Activated B cell treated with CpG ODN at 0.5 μM for 24 hours (primary cell): ENCODE measurements around the gene DST. TPM values are rescaled to one million over a fixed set of nuclear protein-coding genes. Genes with fewer than 3 reads are reported as not detected.

Experiments used
- ATAC-seq: fragments of 200-7000 bp; cut with Tn5 transposase; one replicate; pipeline ENCODE4 v1.10.0; 2021; ENCODE audit warnings: low read depth, mild to moderate bottlenecking, moderate library complexity
- CTCF ChIA-PET: fragments of 350-600 bp; sonication (Branson Sonifier 250); formaldehyde crosslinking; loops from one replicate; lab custom pipeline; 2021; ENCODE audit warnings: antibody characterized with exemption; lab: Charles Lee
- POLR2A ChIA-PET: fragments of 350-600 bp; sonication (Branson Sonifier 250); formaldehyde crosslinking; loops from one replicate; lab custom pipeline; 2021; ENCODE audit warnings: antibody characterized with exemption; lab: Charles Lee
- DNase-seq: peaks from one replicate; pipeline ENCODE4 v3.0.0; 2022
- H3K27ac Mint-ChIP-seq: one replicate; pipeline ENCODE4 v1.8.0; 2020; ENCODE audit warnings: mixed read lengths
- H3K27me3 Mint-ChIP-seq: one replicate; pipeline ENCODE4 v1.8.0; 2021; ENCODE audit warnings: mixed read lengths
- H3K36me3 Mint-ChIP-seq: one replicate; pipeline ENCODE4 v1.8.0; 2021; ENCODE audit warnings: low read depth, mixed read lengths
- H3K4me1 Mint-ChIP-seq: one replicate; pipeline ENCODE4 v1.8.0; 2021; ENCODE audit warnings: mixed read lengths
- H3K4me3 Mint-ChIP-seq: one replicate; pipeline ENCODE4 v1.8.0; 2020; ENCODE audit warnings: mild to moderate bottlenecking, mixed read lengths
- H3K9me3 Mint-ChIP-seq: one replicate; pipeline ENCODE4 v1.8.0; 2020; ENCODE audit warnings: mixed read lengths
- CTCF ChIP-seq: fragments of 200-600 bp; IDR thresholded peaks from one replicate; pipeline ENCODE4 v1.8.0; 2022; ENCODE audit warnings: antibody characterized with exemption, mild to moderate bottlenecking
- intact Hi-C: fragments of 100-400 bp; cut with micrococcal nuclease; formaldehyde crosslinking; loops from one replicate; pipeline ENCODE4 v1.15.1; 2024
- total RNA-seq: library from RNA; stranded (reverse); gene quantifications from 2 replicates; pipeline ENCODE4 v1.2.3, GENCODE V29; 2022

DST gene
- total RNA-seq, 1 donor from 2014 or later, result 1.3 TPM

GRCh38 chr6:56456785-56457184, 185.9 kb downstream of the DST start:
- H3K27ac Mint-ChIP-seq, result no peak overlapping the region
- no peaks in the 10 kb centered on the region for H3K9me3 Mint-ChIP-seq
- CTCF ChIA-PET, result no interaction called here
- H3K4me3 Mint-ChIP-seq, result no peak overlapping the region
- POLR2A ChIA-PET, result no interaction called here
- intact Hi-C loops, result no loop called here
- no peaks in the 10 kb centered on the region for H3K27me3 Mint-ChIP-seq
- ATAC-seq, result no peak
- no peak for DNase-seq
- no peaks in the 10 kb centered on the region for H3K36me3 Mint-ChIP-seq
- H3K4me1 Mint-ChIP-seq, result no peaks in the 10 kb centered on the region
- no peak for TF ChIP-seq CTCF

- Mint-ChIP-seq H3K36me3 (no peaks in the 10 kb centered on the region), H3K9me3 (no peaks in the 10 kb centered on the region), H3K27me3 (no peaks in the 10 kb centered on the region), H3K4me3 (no peak overlapping the region), H3K27ac (no peak overlapping the region), H3K4me1 (no peaks in the 10 kb centered on the region)
- DNase-seq (no peak), ATAC-seq (no peak)
- intact Hi-C loops, result no loop called here
- no peak for TF ChIP-seq CTCF
- POLR2A ChIA-PET, result no interaction called here
- CTCF ChIA-PET, result no interaction called here
These were observed 191.6 kb downstream of the DST start for GRCh38 chr6:56450882-56451739.

- CTCF ChIA-PET, result no interaction called here
- POLR2A ChIA-PET, result no interaction called here
- no peak for TF ChIP-seq CTCF
These were observed 192.3 kb downstream of the DST start for GRCh38 chr6:56450376-56450775.

GRCh38 chr6:56448046-56448445, 194.6 kb downstream of the DST start:
- ChIA-PET POLR2A (no interaction called here), CTCF (no interaction called here)
- H3K27me3 Mint-ChIP-seq, result no peaks in the 10 kb centered on the region
- ATAC-seq (no peak), DNase-seq (no peak)
- H3K4me1 Mint-ChIP-seq, result no peaks in the 10 kb centered on the region
- no peak overlapping the region for H3K4me3 Mint-ChIP-seq
- no peaks in the 10 kb centered on the region for H3K9me3 Mint-ChIP-seq
- no peaks in the 10 kb centered on the region for H3K36me3 Mint-ChIP-seq
- no peak overlapping the region for H3K27ac Mint-ChIP-seq
- intact Hi-C loops, result no loop called here
- no peak for TF ChIP-seq CTCF

More at GRCh38 chr6:56450376-56450775, 192.3 kb downstream of the DST start:
- no peak overlapping the region for H3K4me3 Mint-ChIP-seq
- H3K27ac Mint-ChIP-seq, result no peak overlapping the region
- no peak for DNase-seq
- H3K27me3 Mint-ChIP-seq, result no peaks in the 10 kb centered on the region
- H3K9me3 Mint-ChIP-seq, result no peaks in the 10 kb centered on the region
- intact Hi-C loops, result no loop called here
- H3K36me3 Mint-ChIP-seq, result no peaks in the 10 kb centered on the region
- no peaks in the 10 kb centered on the region for H3K4me1 Mint-ChIP-seq
- ATAC-seq, result no peak

- intact Hi-C loops, result no loop called here
- Mint-ChIP-seq H3K27me3 (no peaks in the 10 kb centered on the region), H3K4me3 (no peak overlapping the region), H3K4me1 (no peaks in the 10 kb centered on the region), H3K9me3 (peaks cover 2% of the 10 kb centered on the region), H3K27ac (no peak overlapping the region), H3K36me3 (no peaks in the 10 kb centered on the region)
- ATAC-seq (no peak), DNase-seq (no peak)
- ChIA-PET CTCF (no interaction called here), POLR2A (no interaction called here)
- TF ChIP-seq CTCF, result no peak
These were observed 196.9 kb downstream of the DST start for GRCh38 chr6:56445818-56446217.
